Hypothalamus (tissue), 51 donors: Measurements from ENCODE around the gene KLRG1.

Source experiments
- DNase-seq, 51 donors: peaks; one replicate each; lab custom pipeline; 2025; lab: John Stamatoyannopoulos, UW

The KLRG1 gene

DNA sequence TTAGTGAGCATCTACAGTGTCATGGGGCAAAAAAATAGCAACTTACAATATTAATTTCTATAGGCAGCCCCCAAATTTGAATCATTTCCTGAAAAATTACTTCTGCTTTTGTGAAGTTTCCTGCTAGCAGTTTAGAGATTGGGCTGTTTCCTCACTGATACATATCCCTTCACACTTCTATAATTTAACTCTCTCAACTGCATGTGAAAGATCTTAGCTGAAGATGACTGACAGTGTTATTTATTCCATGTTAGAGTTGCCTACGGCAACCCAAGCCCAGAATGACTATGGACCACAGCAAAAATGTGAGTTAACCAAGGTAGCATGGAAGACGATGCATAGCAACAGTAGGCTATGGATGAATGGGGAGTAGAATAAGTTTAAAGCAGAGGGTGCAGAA lies at the start of gene KLRG1:
Gene KLRG1, plus strand, starts transcription at position 134 of the 400 bp plus-strand sequence. Its CDS starts 90 bp downstream, at position 224.
- DNase-seq: no peak

GRCh38 chr12:8941691-8942478 lies 47.5 kb upstream of the KLRG1 start:
- no peak for DNase-seq

GRCh38 chr12:8943565-8944186 lies 45.7 kb upstream of the KLRG1 start:
- DNase-seq: no peak

DNA sequence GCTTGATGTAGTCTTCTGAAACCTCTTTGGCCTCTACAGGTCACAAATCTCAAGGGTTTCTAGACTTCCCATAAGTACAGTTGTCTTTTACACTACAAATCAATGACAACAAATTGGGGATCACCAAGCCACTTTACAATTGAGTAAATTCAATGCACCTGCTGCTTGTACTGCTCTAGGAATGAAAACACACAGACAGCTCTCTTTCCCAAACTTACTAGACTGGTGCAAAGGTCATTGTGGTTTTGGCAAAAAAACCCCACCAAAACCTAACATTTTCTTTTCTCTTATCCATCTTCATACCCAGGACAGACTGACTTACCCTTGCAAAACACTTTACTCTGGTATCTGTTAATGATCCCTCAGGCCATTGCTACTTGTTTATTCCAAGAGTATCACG lies 42.6 kb upstream of the KLRG1 start:
- no peak for DNase-seq

DNA sequence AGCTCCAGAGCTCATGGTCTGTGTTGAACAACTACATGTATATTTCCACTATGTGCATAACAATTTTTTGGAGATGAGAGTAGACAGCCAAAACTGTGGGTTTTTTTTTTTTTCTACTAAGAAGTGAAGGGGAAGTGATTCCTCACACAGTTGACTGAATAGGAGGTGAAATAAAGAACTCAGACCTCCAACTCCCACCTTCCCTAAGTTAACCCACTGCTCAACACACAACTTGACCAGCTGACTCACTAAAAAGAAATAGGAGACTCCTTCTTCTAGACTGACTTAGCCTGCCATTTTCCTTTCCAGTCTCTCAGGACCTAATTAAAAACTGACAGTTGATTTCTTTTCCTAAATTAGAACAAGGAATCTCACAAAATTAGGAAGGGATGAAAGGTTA lies 41.6 kb upstream of the KLRG1 start:
- DNase-seq: no peak

DNA sequence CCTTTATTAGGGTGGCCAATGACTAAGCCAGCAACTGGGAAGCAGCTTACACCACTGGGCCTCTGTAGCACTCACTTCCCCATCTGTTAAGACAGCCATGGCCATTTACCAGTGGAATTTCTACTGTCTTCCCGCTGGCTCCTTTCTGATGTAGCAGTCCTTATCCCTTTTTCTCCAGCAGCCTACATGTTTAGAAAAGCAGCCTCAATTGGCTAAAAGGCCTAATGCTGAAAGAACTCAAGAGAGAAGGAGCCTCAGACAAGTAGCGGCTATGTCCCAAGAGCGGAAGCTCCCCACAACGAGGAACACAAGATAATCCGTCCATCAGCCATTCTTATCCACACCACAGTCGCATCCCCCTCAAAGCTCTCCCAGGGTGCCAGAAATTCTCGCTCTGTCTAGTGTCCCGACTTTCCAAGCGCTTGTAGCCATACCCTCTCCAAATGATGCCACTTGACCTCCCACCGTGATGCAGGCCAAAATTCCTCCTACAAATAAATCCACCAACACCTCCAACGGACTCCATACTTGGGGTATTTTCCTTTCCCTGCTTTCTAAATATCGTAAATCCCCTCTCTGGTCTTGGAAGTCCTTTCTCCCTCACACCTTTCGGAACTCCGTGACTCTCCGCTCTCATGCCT lies 40.5 kb upstream of the KLRG1 start:
- DNase-seq: peak in 9 of 51 donors; percentile 0 to 42 (median 34)

GRCh38 chr12:8949342-8950220 lies 39.8 kb upstream of the KLRG1 start, which contains the start of gene M6PR:
TSS of gene M6PR (minus strand) at chr12:8949645. CDS start at chr12:8946404, 3,241 bp downstream.
- peak; percentile 92 to 100 (median 98) for DNase-seq

DNA sequence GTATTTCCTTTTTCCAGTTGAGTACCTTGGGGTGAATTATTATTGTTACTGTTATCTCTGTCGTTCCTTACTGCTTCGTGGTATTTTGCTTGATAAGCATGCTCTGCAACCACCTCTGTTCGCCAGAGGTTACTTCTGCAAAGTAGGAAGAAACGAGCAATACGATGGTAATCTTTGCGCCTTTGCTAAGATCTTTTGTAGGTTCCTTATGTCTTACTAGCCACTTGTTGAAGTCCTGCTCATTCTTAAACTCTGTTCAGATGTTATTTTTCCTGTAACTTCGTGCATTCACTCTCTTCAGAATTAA lies 39.2 kb upstream of the KLRG1 start:
- no peak for DNase-seq

- no peak for DNase-seq
Observed at GRCh38 chr12:8950702-8951478, 38.5 kb upstream of the KLRG1 start.

GRCh38 chr12:8951744-8952143 lies 37.6 kb upstream of the KLRG1 start:
- no peak for DNase-seq

DNA sequence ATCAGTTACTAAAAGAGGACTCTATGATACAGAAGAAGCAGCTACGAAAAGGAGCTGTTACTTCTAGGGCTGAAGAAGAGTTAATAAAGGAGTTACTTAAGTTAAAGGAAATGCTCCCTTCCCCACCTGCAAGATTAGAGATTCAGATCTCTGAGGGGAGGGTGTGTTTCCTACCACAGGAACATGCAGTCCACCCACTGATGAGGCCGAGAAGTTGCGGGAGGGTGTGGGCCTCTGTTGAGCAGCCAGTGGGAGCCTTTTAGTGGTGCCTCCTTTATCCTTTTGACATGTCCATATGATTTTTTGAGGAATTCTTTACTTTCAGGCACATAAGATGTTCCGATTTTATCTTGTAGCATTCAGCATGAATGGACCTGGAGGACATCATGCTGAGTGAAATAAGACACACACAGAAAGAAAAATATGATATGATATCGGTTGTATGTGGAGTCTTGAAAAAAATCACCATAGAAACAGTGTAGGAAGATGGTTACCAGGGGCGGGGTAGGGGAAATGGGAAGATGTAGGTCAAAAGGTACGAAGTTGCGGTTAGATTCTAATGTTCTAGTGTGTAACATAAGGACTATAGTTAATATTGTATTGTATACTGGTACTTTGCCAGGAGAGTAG lies 35.5 kb upstream of the KLRG1 start:
- DNase-seq: no peak

- no peak for DNase-seq
Observed at GRCh38 chr12:8956073-8956472, 33.3 kb upstream of the KLRG1 start.

DNA sequence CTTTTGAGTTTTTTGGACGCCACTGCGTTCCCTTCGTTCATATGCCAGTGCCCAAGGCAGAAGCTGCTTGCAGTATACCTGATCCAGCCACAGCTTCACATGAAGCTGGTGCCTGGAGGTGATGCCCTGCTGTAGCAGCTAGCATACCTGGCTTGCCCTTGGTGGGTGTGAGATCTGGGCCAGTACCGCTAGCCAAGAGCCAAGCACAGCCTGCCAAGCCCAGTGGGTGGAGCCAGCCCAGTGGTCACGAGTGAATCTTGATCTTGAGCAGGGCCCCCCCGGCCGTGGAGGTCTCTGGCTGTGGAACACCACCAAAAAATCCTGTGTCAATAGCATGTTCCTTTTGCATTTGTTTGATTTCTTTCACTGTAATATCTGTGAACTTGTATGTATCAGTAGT lies 32.6 kb upstream of the KLRG1 start:
- DNase-seq: no peak

DNA sequence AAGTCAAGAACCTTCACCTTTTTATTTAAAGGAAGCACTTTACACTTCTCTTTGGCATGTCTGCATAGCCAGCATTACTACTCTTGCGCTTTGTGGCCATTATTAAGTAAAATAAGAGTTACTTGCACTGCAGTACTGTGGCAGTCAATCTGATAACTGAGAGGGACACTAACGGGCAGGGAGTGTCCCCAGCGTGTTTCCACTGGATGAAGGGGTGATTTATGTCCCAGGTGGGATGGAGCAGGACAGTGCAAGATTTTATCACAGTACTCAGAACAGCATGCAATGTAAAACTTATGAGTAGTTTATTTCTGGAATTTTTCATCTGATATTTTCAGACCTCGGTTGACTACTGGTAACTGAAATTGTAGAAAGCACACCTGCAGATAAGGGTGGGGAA lies 31.8 kb upstream of the KLRG1 start:
- DNase-seq: no peak

GRCh38 chr12:8958066-8958465 lies 31.3 kb upstream of the KLRG1 start:
- DNase-seq: no peak

GRCh38 chr12:8960176-8960575 lies 29.2 kb upstream of the KLRG1 start:
- DNase-seq: no peak

- DNase-seq: no peak
Observed at GRCh38 chr12:8968761-8969160, 20.6 kb upstream of the KLRG1 start.

- DNase-seq: no peak
Observed at GRCh38 chr12:8969861-8970411, 19.4 kb upstream of the KLRG1 start.

- no peak for DNase-seq
Observed at GRCh38 chr12:8970432-8970831, 18.9 kb upstream of the KLRG1 start.
